Measurements from ENCODE around the gene TAF5L.
"Not testable (repeated sequence)": the region's sequence is repeated elsewhere in the genome, so short reads cannot be mapped to it uniquely, and the experiment has no call there.

Gene TAF5L

GRCh38 chr1:229623225-229623624 lies 2.7 kb downstream of the TAF5L start:
- no peak overlapping the region for H3K27ac ChIP-seq (ENCODE audit: low read depth, low read length)
- peak; percentile 12 to 66 for DNase-seq
- H3K9me3 ChIP-seq (ENCODE audit: insufficient read depth, low read depth, low read length), result no peaks in the 10 kb centered on the region
- no peak overlapping the region for H4K91ac ChIP-seq (ENCODE audit: low read depth, low read length)
- H2BK5ac ChIP-seq (ENCODE audit: low read depth, low read length, poor library complexity), result no peak overlapping the region
- H3K4me2 ChIP-seq (ENCODE audit: low read length), result no peak overlapping the region
- peaks cover 15% of the 10 kb centered on the region for H3K79me2 ChIP-seq (ENCODE audit: control insufficient read depth, insufficient read depth, low read length, poor library complexity)
- H3K4me1 ChIP-seq (ENCODE audit: control insufficient read depth in 1 of 2, insufficient read depth in 2 of 2, low read length in 2 of 2), result peaks cover 2 to 3% of the 10 kb centered on the region in 2 experiments
- H2BK120ac ChIP-seq (ENCODE audit: insufficient read depth, low read length, poor library complexity), result no peak overlapping the region
- H3K9ac ChIP-seq (ENCODE audit: low read length), result no peak overlapping the region
- H3K36me3 ChIP-seq (ENCODE audit: control insufficient read depth in 1 of 2, insufficient read depth in 2 of 2, low read length in 2 of 2), result peaks cover 0 to 2% of the 10 kb centered on the region in 2 experiments
- no peak overlapping the region for H2BK12ac ChIP-seq (ENCODE audit: low read length)
- H3K18ac ChIP-seq (ENCODE audit: low read length), result peak overlapping the region; percentile 27
- no peak overlapping the region for H3K4me3 ChIP-seq (ENCODE audit: low read depth, low read length)
- H3K4ac ChIP-seq (ENCODE audit: low read depth, low read length), result peak overlapping the region; percentile 90
- H4K8ac ChIP-seq (ENCODE audit: low read depth, low read length), result no peak overlapping the region
- H4K12ac ChIP-seq (ENCODE audit: low read depth, low read length), result no peak overlapping the region
- H3K23ac ChIP-seq (ENCODE audit: low read length), result no peak overlapping the region
- H3K14ac ChIP-seq (ENCODE audit: low read length), result no peak overlapping the region
- no peaks in the 10 kb centered on the region for H3K27me3 ChIP-seq (ENCODE audit: insufficient read depth, low read length)
- no peak overlapping the region for H2AK5ac ChIP-seq (ENCODE audit: low read length)
- H2AFZ ChIP-seq (ENCODE audit: insufficient read depth, low read length, poor library complexity), result no peak overlapping the region
- H3K79me1 ChIP-seq (ENCODE audit: low read length), result peaks cover 4% of the 10 kb centered on the region
- WGBS (ENCODE audit: extremely low coverage, insufficient coverage, insufficient read length), result no CpG with 5 or more reads among the region's 5 CpGs

DNA sequence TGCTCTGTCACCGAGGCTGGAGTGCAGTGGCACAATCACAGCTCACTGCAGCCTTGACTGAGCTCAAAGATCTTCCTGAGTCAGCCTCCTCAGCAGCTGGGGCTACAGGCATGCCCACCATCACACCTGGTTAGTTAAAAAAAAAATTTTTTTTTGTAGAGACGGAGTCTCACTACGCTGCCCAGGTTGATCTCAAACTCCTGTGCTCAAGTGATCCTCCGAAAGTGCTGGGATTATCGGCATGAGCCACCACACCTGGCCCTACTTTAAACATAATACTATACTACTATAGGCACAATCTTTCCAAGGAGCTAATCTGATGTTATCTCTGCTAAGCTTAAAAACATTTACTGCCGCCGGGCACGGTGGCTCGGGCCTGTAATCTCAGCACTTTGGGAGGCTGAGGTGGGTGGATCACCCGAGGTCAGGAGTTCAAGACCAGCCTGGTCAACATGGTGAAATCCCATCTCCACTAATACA lies 3.2 kb downstream of the TAF5L start:
- not testable (repeated sequence) for H3K4me2 ChIP-seq (ENCODE audit: low read length); H2AFZ ChIP-seq (ENCODE audit: insufficient read depth, low read length, poor library complexity); H3K79me1 ChIP-seq (ENCODE audit: low read length); H3K9ac ChIP-seq (ENCODE audit: low read length); H3K18ac ChIP-seq (ENCODE audit: low read length); H3K27me3 ChIP-seq (ENCODE audit: insufficient read depth, low read length); H3K23ac ChIP-seq (ENCODE audit: low read length); H2BK120ac ChIP-seq (ENCODE audit: insufficient read depth, low read length, poor library complexity); H3K4me3 ChIP-seq (ENCODE audit: low read depth, low read length); H3K4ac ChIP-seq (ENCODE audit: low read depth, low read length); H4K8ac ChIP-seq (ENCODE audit: low read depth, low read length); H4K91ac ChIP-seq (ENCODE audit: low read depth, low read length); H3K36me3 ChIP-seq (ENCODE audit: control insufficient read depth in 1 of 2, insufficient read depth in 2 of 2, low read length in 2 of 2); H3K9me3 ChIP-seq (ENCODE audit: insufficient read depth, low read depth, low read length); H2AK5ac ChIP-seq (ENCODE audit: low read length); H2BK5ac ChIP-seq (ENCODE audit: low read depth, low read length, poor library complexity); H3K4me1 ChIP-seq (ENCODE audit: control insufficient read depth in 1 of 2, insufficient read depth in 2 of 2, low read length in 2 of 2); H3K14ac ChIP-seq (ENCODE audit: low read length); H3K27ac ChIP-seq (ENCODE audit: low read depth, low read length); H2BK12ac ChIP-seq (ENCODE audit: low read length); H4K12ac ChIP-seq (ENCODE audit: low read depth, low read length)
- peak; percentile 87 to 93 for DNase-seq
- WGBS (ENCODE audit: extremely low coverage, insufficient coverage, insufficient read length), result no CpG with 5 or more reads among the region's 10 CpGs
- H3K79me2 ChIP-seq (ENCODE audit: control insufficient read depth, insufficient read depth, low read length, poor library complexity), result peaks cover 15% of the 10 kb centered on the region

DNA sequence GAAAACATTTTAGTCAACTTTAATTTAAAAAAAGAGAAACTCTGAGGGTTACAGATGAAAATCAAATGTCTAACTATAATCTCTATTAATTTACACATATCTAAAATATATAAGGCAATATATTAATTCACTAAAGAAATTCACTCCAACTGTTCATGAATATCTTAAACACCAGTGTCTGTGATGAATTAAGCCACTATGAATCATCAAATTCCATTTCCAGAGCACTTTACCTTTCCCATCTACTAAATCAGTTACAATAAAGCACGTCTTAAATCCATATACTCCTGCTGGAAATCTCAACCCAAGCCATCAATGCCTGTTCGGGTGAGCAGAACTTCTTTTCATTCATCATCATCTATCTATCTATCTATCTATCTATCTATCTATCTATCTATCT lies 4.3 kb downstream of the TAF5L start:
- peaks cover 4% of the 10 kb centered on the region for H3K79me1 ChIP-seq (ENCODE audit: low read length)
- H2BK12ac ChIP-seq (ENCODE audit: low read length), result no peak overlapping the region
- no peak overlapping the region for H2AFZ ChIP-seq (ENCODE audit: insufficient read depth, low read length, poor library complexity)
- no peak overlapping the region for H4K8ac ChIP-seq (ENCODE audit: low read depth, low read length)
- DNase-seq, result peak in 1 of 2 donors; percentile 39
- no peak overlapping the region for H4K12ac ChIP-seq (ENCODE audit: low read depth, low read length)
- no peak overlapping the region for H3K14ac ChIP-seq (ENCODE audit: low read length)
- H3K4ac ChIP-seq (ENCODE audit: low read depth, low read length), result no peak overlapping the region
- no peak overlapping the region for H3K18ac ChIP-seq (ENCODE audit: low read length)
- no peak overlapping the region for H3K4me2 ChIP-seq (ENCODE audit: low read length)
- no peaks in the 10 kb centered on the region for H3K27me3 ChIP-seq (ENCODE audit: insufficient read depth, low read length)
- peaks cover 0 to 2% of the 10 kb centered on the region in 2 experiments for H3K36me3 ChIP-seq (ENCODE audit: control insufficient read depth in 1 of 2, insufficient read depth in 2 of 2, low read length in 2 of 2)
- peaks cover 15% of the 10 kb centered on the region for H3K79me2 ChIP-seq (ENCODE audit: control insufficient read depth, insufficient read depth, low read length, poor library complexity)
- no peak overlapping the region for H2BK120ac ChIP-seq (ENCODE audit: insufficient read depth, low read length, poor library complexity)
- no peak overlapping the region for H3K23ac ChIP-seq (ENCODE audit: low read length)
- no peak overlapping the region for H3K27ac ChIP-seq (ENCODE audit: low read depth, low read length)
- H3K9ac ChIP-seq (ENCODE audit: low read length), result no peak overlapping the region
- H3K4me3 ChIP-seq (ENCODE audit: low read depth, low read length), result no peak overlapping the region
- H2BK5ac ChIP-seq (ENCODE audit: low read depth, low read length, poor library complexity), result no peak overlapping the region
- no CpG with 5 or more reads among the region's 2 CpGs for WGBS (ENCODE audit: extremely low coverage, insufficient coverage, insufficient read length)
- H3K4me1 ChIP-seq (ENCODE audit: control insufficient read depth in 1 of 2, insufficient read depth in 2 of 2, low read length in 2 of 2), result peaks cover 2 to 3% of the 10 kb centered on the region in 2 experiments
- no peak overlapping the region for H2AK5ac ChIP-seq (ENCODE audit: low read length)
- H4K91ac ChIP-seq (ENCODE audit: low read depth, low read length), result no peak overlapping the region
- H3K9me3 ChIP-seq (ENCODE audit: insufficient read depth, low read depth, low read length), result no peaks in the 10 kb centered on the region

GRCh38 chr1:229620876-229621275 lies 5.0 kb downstream of the TAF5L start:
- Histone ChIP-seq H3K36me3 (ENCODE audit: control insufficient read depth in 1 of 2, insufficient read depth in 2 of 2, low read length in 2 of 2) (peaks cover 0 to 2% of the 10 kb centered on the region in 2 experiments), H3K79me1 (ENCODE audit: low read length) (no peaks in the 10 kb centered on the region), H3K18ac (ENCODE audit: low read length) (no peak overlapping the region), H4K8ac (ENCODE audit: low read depth, low read length) (no peak overlapping the region), H2BK120ac (ENCODE audit: insufficient read depth, low read length, poor library complexity) (no peak overlapping the region), H2AFZ (ENCODE audit: insufficient read depth, low read length, poor library complexity) (no peak overlapping the region), H3K4me1 (ENCODE audit: control insufficient read depth in 1 of 2, insufficient read depth in 2 of 2, low read length in 2 of 2) (peaks cover 2 to 3% of the 10 kb centered on the region in 2 experiments), H4K12ac (ENCODE audit: low read depth, low read length) (no peak overlapping the region), H3K4me2 (ENCODE audit: low read length) (no peak overlapping the region), H3K4me3 (ENCODE audit: low read depth, low read length) (no peak overlapping the region), H3K9ac (ENCODE audit: low read length) (no peak overlapping the region), H2BK5ac (ENCODE audit: low read depth, low read length, poor library complexity) (no peak overlapping the region), H3K27ac (ENCODE audit: low read depth, low read length) (no peak overlapping the region), H3K23ac (ENCODE audit: low read length) (no peak overlapping the region), H2AK5ac (ENCODE audit: low read length) (no peak overlapping the region), H3K27me3 (ENCODE audit: insufficient read depth, low read length) (no peaks in the 10 kb centered on the region), H2BK12ac (ENCODE audit: low read length) (no peak overlapping the region), H3K79me2 (ENCODE audit: control insufficient read depth, insufficient read depth, low read length, poor library complexity) (peaks cover 11% of the 10 kb centered on the region), H3K4ac (ENCODE audit: low read depth, low read length) (no peak overlapping the region), H3K14ac (ENCODE audit: low read length) (no peak overlapping the region), H4K91ac (ENCODE audit: low read depth, low read length) (no peak overlapping the region), H3K9me3 (ENCODE audit: insufficient read depth, low read depth, low read length) (no peaks in the 10 kb centered on the region)
- DNase-seq, result peak; percentile 38 to 45
- no CpG with 5 or more reads among the region's 3 CpGs for WGBS (ENCODE audit: extremely low coverage, insufficient coverage, insufficient read length)
